Measurements from ENCODE around the gene FLCN. TPM values are rescaled to one million over a fixed set of nuclear protein-coding genes. Genes with fewer than 3 reads are reported as not detected.

The FLCN gene
- total RNA-seq, 2 donors from 2014 or later, result 34.2 to 36.7 TPM

DNA sequence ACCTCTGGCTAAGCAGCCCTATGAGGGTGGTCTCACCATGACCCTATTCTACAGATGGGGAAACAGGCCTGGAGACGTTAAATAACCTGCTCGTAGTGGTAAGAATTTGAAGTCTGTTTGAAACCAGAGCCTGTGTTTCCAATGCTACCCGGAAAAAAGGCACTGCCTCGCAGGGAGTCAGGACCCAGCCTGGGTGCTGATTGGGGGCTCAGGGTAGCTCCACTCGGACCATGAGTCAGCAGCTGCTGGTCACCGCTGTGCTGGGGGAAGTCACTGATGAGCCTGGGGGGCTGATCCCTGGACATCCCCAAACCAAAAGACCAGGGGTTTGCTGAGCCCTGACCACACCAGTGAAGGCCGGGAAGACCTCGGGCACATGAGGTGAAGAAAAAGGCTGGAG, 21.4 kb downstream of the FLCN start:
- Histone ChIP-seq H3K27ac (no peak overlapping the region), H3K9me3 (no peaks in the 10 kb centered on the region), H3K36me3 (peaks cover 14% of the 10 kb centered on the region), H3K9ac (ENCODE audit: low read depth in 2 of 2, low read length in 2 of 2) (no peak overlapping the region), H3K27me3 (no peaks in the 10 kb centered on the region), H3K4me1 (no peaks in the 10 kb centered on the region), H3K4me3 (no peak overlapping the region)
- intact Hi-C loops (cut with DNase I), result no loop called here
- TF ChIP-seq, protein P1, sequence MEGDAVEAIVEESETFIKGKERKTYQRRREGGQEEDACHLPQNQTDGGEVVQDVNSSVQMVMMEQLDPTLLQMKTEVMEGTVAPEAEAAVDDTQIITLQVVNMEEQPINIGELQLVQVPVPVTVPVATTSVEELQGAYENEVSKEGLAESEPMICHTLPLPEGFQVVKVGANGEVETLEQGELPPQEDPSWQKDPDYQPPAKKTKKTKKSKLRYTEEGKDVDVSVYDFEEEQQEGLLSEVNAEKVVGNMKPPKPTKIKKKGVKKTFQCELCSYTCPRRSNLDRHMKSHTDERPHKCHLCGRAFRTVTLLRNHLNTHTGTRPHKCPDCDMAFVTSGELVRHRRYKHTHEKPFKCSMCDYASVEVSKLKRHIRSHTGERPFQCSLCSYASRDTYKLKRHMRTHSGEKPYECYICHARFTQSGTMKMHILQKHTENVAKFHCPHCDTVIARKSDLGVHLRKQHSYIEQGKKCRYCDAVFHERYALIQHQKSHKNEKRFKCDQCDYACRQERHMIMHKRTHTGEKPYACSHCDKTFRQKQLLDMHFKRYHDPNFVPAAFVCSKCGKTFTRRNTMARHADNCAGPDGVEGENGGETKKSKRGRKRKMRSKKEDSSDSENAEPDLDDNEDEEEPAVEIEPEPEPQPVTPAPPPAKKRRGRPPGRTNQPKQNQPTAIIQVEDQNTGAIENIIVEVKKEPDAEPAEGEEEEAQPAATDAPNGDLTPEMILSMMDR (IDR thresholded peaks at IDR 0.05), result no peak
- DNase-seq, result no peak

DNA sequence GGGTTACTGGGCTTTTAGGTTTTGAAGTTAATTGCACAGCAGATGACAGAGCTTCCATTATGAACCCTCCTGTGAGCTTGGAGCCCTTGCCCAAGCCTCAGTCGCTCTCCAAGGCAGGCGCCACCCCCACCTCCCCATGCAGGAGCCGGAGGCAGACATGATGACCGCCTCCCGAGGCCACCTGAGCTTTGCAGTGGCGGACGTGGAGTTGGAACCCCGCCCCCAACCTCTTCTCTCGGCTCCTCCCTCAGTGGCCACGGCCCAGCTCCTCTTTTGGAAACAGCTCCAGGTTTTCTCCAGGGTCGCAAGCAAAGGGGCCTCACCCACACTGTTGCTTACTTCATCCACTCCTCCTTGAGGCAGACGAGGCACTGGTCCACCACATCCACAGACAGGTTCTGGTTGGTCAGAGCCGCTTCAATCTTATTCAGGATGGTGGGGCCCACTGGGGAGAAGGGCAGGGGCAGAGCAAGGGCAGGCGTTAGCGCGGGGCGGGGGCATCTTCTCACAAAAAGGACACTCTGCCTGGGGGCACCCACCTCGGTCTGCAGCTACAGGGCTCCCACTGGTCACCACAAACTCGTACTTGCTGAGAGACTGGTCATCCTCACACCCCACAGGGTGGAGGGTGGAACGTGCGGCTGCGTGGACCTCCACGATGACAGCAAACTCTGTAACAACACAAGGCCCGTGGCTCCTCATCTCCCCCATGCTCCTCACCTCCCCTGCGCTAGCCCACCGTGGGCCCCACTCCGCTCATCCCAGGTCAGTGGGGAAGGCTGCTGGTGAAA, 22.1 kb downstream of the FLCN start:
- Histone ChIP-seq H3K9me3 (no peaks in the 10 kb centered on the region), H3K27ac (no peak overlapping the region), H3K9ac (ENCODE audit: low read depth in 2 of 2, low read length in 2 of 2) (no peak overlapping the region), H3K4me1 (no peaks in the 10 kb centered on the region), H3K4me3 (no peak overlapping the region), H3K36me3 (peaks cover 12% of the 10 kb centered on the region), H3K27me3 (no peaks in the 10 kb centered on the region)
- DNase-seq, result no peak
- TF ChIP-seq, protein P1 (IDR thresholded peaks at IDR 0.05), result no peak
- intact Hi-C loops (cut with DNase I), result no loop called here

DNA sequence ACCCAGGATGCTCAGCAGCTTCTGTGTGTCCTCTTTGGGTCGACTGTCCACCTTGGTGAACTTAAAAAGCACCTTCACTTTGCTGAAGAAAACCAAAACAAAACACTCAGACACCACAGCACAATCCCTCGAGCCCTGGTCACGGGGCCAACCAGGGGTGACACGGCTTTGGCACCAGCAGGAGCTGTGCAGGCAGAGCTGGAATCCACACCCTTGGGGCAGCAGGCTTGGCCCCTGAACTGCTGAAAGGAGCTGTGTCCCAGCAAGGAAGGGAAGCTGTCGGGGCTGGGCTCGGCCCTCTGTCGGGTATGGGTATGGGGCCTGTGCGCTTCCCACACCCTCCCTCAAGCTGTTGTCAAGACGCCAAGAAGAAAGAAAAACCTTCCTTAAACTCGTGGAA, 23.2 kb downstream of the FLCN start:
- no peak overlapping the region for H3K9ac ChIP-seq (ENCODE audit: low read depth in 2 of 2, low read length in 2 of 2)
- no peak for DNase-seq
- no peaks in the 10 kb centered on the region for H3K27me3 ChIP-seq
- no peaks in the 10 kb centered on the region for H3K9me3 ChIP-seq
- H3K27ac ChIP-seq, result no peak overlapping the region
- H3K36me3 ChIP-seq, result peaks cover 9% of the 10 kb centered on the region
- H3K4me3 ChIP-seq, result no peak overlapping the region
- no peaks in the 10 kb centered on the region for H3K4me1 ChIP-seq
- intact Hi-C loops (cut with DNase I), result no loop called here
- TF ChIP-seq, protein P1 (IDR thresholded peaks at IDR 0.05), result no peak

DNA sequence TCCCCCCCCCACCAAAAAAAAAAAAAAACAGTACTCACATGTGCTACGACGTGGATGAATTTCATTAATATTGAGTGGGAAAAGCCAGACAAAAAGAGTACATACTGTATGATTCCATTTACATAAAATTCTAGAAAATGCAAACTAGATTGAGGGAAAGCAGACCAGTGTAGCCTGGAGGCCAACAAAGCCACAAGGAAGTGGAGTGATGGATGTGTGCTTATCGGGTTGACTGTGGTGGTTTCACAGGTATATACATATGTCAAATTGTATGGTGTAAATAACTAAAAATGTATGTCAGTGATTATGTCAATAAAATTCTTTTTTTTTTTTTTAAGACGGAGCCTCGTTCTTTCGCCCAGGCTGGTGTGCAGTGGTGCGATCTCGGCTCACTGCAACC, 29.0 kb downstream of the FLCN start:
- no peak overlapping the region for H3K9ac ChIP-seq (ENCODE audit: low read depth in 2 of 2, low read length in 2 of 2)
- H3K27ac ChIP-seq, result no peak overlapping the region
- H3K4me1 ChIP-seq, result no peaks in the 10 kb centered on the region
- H3K36me3 ChIP-seq, result no peaks in the 10 kb centered on the region
- H3K27me3 ChIP-seq, result no peaks in the 10 kb centered on the region
- H3K9me3 ChIP-seq, result no peaks in the 10 kb centered on the region
- intact Hi-C loops (cut with DNase I), result no loop called here
- H3K4me3 ChIP-seq, result no peak overlapping the region
- no peak for DNase-seq
- TF ChIP-seq, protein P1 (IDR thresholded peaks at IDR 0.05), result no peak

DNA sequence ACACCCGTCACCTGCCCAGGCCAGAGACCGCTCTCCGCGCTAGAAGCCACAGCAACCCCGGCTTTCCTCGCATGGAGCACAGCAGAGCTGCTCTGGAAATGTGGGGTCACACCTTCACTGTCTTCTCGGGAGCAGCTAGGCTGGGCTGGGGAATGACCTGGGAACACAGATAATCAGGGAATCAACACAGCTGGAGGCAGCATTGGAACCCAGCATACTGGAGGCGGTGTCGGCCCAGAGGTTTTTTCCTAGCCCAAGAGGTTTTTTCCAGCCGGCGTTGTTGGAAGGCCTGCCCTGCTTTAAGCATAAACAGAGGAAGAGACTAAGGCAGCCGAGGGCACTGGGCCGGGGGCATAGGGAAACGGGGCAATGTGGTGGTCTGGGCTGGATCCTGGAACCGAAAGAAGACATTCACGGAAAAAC, 30.0 kb downstream of the FLCN start:
- H3K36me3 ChIP-seq, result no peaks in the 10 kb centered on the region

More for the DNA sequence above, 30.0 kb downstream of the FLCN start:
- TF ChIP-seq, protein P1 (IDR thresholded peaks at IDR 0.05), result no peak
- Histone ChIP-seq H3K27ac (peak overlapping the region; percentile 47), H3K4me3 (no peak overlapping the region), H3K9ac (ENCODE audit: low read depth in 2 of 2, low read length in 2 of 2) (peak overlapping the region in 1 of 2 donors; percentile 34), H3K4me1 (no peaks in the 10 kb centered on the region), H3K9me3 (no peaks in the 10 kb centered on the region), H3K27me3 (no peaks in the 10 kb centered on the region)
- intact Hi-C loops (cut with DNase I), result no loop called here
- DNase-seq, result no peak
